Measurements from ENCODE around the gene GALNS.

DNA sequence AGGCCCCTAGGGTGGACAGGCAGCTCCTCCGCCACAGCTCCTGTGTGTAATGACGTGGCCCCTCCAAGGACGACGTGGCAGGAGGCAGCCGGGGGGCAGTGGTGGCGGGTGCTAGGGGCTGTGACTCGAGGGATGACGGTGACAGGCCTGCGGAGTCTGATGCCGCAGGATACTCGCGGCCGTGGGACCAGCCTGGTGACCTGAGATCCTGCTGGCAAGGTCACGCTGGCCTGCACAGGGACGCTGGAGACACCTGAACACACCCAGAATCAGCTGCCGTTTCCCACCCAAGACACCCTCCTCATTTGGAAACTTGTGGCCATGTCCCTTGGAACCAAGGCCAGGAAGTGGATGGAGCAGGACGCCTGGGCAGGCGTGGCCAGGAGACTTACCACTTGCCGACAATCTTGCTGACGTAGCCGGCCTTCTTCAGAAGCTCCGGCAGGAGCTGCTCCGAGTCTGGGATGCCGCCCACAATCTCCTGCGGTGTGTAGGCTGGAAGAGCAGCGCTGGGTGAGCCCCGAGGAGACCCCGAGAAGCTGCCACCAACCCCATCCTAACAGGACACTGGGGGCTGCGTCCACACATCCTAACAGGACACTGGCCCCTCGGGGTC lies 16.0 kb downstream of the GALNS start:
- TF ChIP-seq, protein P1, sequence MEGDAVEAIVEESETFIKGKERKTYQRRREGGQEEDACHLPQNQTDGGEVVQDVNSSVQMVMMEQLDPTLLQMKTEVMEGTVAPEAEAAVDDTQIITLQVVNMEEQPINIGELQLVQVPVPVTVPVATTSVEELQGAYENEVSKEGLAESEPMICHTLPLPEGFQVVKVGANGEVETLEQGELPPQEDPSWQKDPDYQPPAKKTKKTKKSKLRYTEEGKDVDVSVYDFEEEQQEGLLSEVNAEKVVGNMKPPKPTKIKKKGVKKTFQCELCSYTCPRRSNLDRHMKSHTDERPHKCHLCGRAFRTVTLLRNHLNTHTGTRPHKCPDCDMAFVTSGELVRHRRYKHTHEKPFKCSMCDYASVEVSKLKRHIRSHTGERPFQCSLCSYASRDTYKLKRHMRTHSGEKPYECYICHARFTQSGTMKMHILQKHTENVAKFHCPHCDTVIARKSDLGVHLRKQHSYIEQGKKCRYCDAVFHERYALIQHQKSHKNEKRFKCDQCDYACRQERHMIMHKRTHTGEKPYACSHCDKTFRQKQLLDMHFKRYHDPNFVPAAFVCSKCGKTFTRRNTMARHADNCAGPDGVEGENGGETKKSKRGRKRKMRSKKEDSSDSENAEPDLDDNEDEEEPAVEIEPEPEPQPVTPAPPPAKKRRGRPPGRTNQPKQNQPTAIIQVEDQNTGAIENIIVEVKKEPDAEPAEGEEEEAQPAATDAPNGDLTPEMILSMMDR (conservative IDR thresholded peaks at IDR 0.05; ENCODE audit: low read depth, low read length): no peak
- TF ChIP-seq POLR2A (IDR thresholded peaks at IDR 0.05; ENCODE audit: low read depth, low read length) (no peak), CHD1 (IDR thresholded peaks at IDR 0.05; ENCODE audit: low read depth, low read length) (no peak), RFX5 (IDR thresholded peaks at IDR 0.05; ENCODE audit: low read depth, low read length) (no peak), MAZ (IDR thresholded peaks at IDR 0.05; ENCODE audit: borderline replicate concordance, low read depth, low read length) (no peak), RCOR1 (IDR thresholded peaks at IDR 0.05; ENCODE audit: insufficient replicate concordance, low read length) (no peak), RAD21 (IDR thresholded peaks at IDR 0.05; ENCODE audit: low read length) (no peak), CEBPB (IDR thresholded peaks at IDR 0.05; ENCODE audit: low read depth, low read length) (no peak), MAFK (IDR thresholded peaks at IDR 0.05; ENCODE audit: low read depth, low read length) (no peak), MXI1 (IDR thresholded peaks at IDR 0.05; ENCODE audit: borderline replicate concordance, low read depth, low read length) (no peak), SMC3 (IDR thresholded peaks at IDR 0.05; ENCODE audit: low read depth, low read length) (no peak)
- TF ChIP-seq, protein P2, sequence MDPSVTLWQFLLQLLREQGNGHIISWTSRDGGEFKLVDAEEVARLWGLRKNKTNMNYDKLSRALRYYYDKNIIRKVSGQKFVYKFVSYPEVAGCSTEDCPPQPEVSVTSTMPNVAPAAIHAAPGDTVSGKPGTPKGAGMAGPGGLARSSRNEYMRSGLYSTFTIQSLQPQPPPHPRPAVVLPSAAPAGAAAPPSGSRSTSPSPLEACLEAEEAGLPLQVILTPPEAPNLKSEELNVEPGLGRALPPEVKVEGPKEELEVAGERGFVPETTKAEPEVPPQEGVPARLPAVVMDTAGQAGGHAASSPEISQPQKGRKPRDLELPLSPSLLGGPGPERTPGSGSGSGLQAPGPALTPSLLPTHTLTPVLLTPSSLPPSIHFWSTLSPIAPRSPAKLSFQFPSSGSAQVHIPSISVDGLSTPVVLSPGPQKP (IDR thresholded peaks at IDR 0.05; ENCODE audit: borderline replicate concordance, low read depth, low read length): no peak
- TF ChIP-seq, protein P3, sequence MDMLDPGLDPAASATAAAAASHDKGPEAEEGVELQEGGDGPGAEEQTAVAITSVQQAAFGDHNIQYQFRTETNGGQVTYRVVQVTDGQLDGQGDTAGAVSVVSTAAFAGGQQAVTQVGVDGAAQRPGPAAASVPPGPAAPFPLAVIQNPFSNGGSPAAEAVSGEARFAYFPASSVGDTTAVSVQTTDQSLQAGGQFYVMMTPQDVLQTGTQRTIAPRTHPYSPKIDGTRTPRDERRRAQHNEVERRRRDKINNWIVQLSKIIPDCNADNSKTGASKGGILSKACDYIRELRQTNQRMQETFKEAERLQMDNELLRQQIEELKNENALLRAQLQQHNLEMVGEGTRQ (IDR thresholded peaks at IDR 0.05; ENCODE audit: low read depth, low read length): no peak

Measured in IMR-90 (cell line).